ENCODE measurements around the gene KCNIP4.

KCNIP4 gene

GRCh38 chr4:21738821-21739220, 209.8 kb downstream of the KCNIP4 start:
- Histone ChIP-seq H4K20me1 (ENCODE audit: insufficient read depth, low read length, poor library complexity, severe bottlenecking) (no peaks in the 10 kb centered on the region), H3K4me1 (ENCODE audit: insufficient read depth, low read length, poor library complexity, severe bottlenecking) (no peaks in the 10 kb centered on the region), H3K4me2 (ENCODE audit: low read depth, low read length, poor library complexity, severe bottlenecking) (no peak overlapping the region), H3K9me3 (ENCODE audit: insufficient read depth, low read depth, low read length) (no peaks in the 10 kb centered on the region), H3F3A (ENCODE audit: low read depth) (no peaks in the 10 kb centered on the region), H3K79me2 (ENCODE audit: insufficient read depth, low read length) (no peaks in the 10 kb centered on the region), H3K36me3 (ENCODE audit: insufficient read depth, low read length) (no peaks in the 10 kb centered on the region), H3K4me3 (ENCODE audit: low read length, poor library complexity, severe bottlenecking) (no peak overlapping the region), H3K27me3 (ENCODE audit: insufficient read depth, low read length, poor library complexity, severe bottlenecking) (no peaks in the 10 kb centered on the region), H3K9me2 (replicated peaks; ENCODE audit: low read depth, low read length) (no peaks in the 10 kb centered on the region), H2AFZ (ENCODE audit: low read length) (no peak overlapping the region), H3K9ac (ENCODE audit: low read depth, low read length, poor library complexity, severe bottlenecking) (no peak overlapping the region)
- TF ChIP-seq CTCF (conservative IDR thresholded peaks at IDR 0.05; ENCODE audit: low read length) (no peak), EZH2phosphoT487 (IDR thresholded peaks at IDR 0.05; ENCODE audit: borderline replicate concordance) (no peak)

- no peaks in the 10 kb centered on the region for H4K20me1 ChIP-seq (ENCODE audit: insufficient read depth, low read length, poor library complexity, severe bottlenecking)
- no peaks in the 10 kb centered on the region for H3K4me1 ChIP-seq (ENCODE audit: insufficient read depth, low read length, poor library complexity, severe bottlenecking)
- H3K9ac ChIP-seq (ENCODE audit: low read depth, low read length, poor library complexity, severe bottlenecking): no peak overlapping the region
- no peak overlapping the region for H3K4me3 ChIP-seq (ENCODE audit: low read length, poor library complexity, severe bottlenecking)
- H3K9me2 ChIP-seq (replicated peaks; ENCODE audit: low read depth, low read length): no peaks in the 10 kb centered on the region
- H3K27me3 ChIP-seq (ENCODE audit: insufficient read depth, low read length, poor library complexity, severe bottlenecking): no peaks in the 10 kb centered on the region
- TF ChIP-seq CTCF (conservative IDR thresholded peaks at IDR 0.05; ENCODE audit: low read length): no peak
- TF ChIP-seq EZH2phosphoT487 (IDR thresholded peaks at IDR 0.05; ENCODE audit: borderline replicate concordance): no peak
- no peaks in the 10 kb centered on the region for H3K9me3 ChIP-seq (ENCODE audit: insufficient read depth, low read depth, low read length)
- no peaks in the 10 kb centered on the region for H3F3A ChIP-seq (ENCODE audit: low read depth)
- no peaks in the 10 kb centered on the region for H3K79me2 ChIP-seq (ENCODE audit: insufficient read depth, low read length)
- no peak overlapping the region for H3K4me2 ChIP-seq (ENCODE audit: low read depth, low read length, poor library complexity, severe bottlenecking)
- no peaks in the 10 kb centered on the region for H3K36me3 ChIP-seq (ENCODE audit: insufficient read depth, low read length)
- no peak overlapping the region for H2AFZ ChIP-seq (ENCODE audit: low read length)
Measured at GRCh38 chr4:21735866-21736265, 212.7 kb downstream of the KCNIP4 start.

- H3K27me3 ChIP-seq (ENCODE audit: insufficient read depth, low read length, poor library complexity, severe bottlenecking): no peaks in the 10 kb centered on the region
- TF ChIP-seq CTCF (conservative IDR thresholded peaks at IDR 0.05; ENCODE audit: low read length) (no peak), EZH2phosphoT487 (IDR thresholded peaks at IDR 0.05; ENCODE audit: borderline replicate concordance) (no peak)
Measured at GRCh38 chr4:21733894-21734630, 214.5 kb downstream of the KCNIP4 start.

More at GRCh38 chr4:21733894-21734630, 214.5 kb downstream of the KCNIP4 start:
- H3K9ac ChIP-seq (ENCODE audit: low read depth, low read length, poor library complexity, severe bottlenecking): no peak overlapping the region
- no peaks in the 10 kb centered on the region for H3K36me3 ChIP-seq (ENCODE audit: insufficient read depth, low read length)
- H3K79me2 ChIP-seq (ENCODE audit: insufficient read depth, low read length): no peaks in the 10 kb centered on the region
- no peaks in the 10 kb centered on the region for H3K9me2 ChIP-seq (replicated peaks; ENCODE audit: low read depth, low read length)
- no peak overlapping the region for H2AFZ ChIP-seq (ENCODE audit: low read length)
- H3K4me3 ChIP-seq (ENCODE audit: low read length, poor library complexity, severe bottlenecking): no peak overlapping the region
- H3K9me3 ChIP-seq (ENCODE audit: insufficient read depth, low read depth, low read length): no peaks in the 10 kb centered on the region
- no peak overlapping the region for H3K4me2 ChIP-seq (ENCODE audit: low read depth, low read length, poor library complexity, severe bottlenecking)
- H3K4me1 ChIP-seq (ENCODE audit: insufficient read depth, low read length, poor library complexity, severe bottlenecking): no peaks in the 10 kb centered on the region
- H4K20me1 ChIP-seq (ENCODE audit: insufficient read depth, low read length, poor library complexity, severe bottlenecking): no peaks in the 10 kb centered on the region
- H3F3A ChIP-seq (ENCODE audit: low read depth): no peaks in the 10 kb centered on the region
